H1 (cell line): ENCODE measurements around the gene DCAF15. TPM values are rescaled to one million over a fixed set of nuclear protein-coding genes. Genes with fewer than 3 reads are reported as not detected.

Experiments used
- BRCA1 ChIP-seq: IDR thresholded peaks from 2 replicates; pipeline ENCODE4 v1.6.1; 2012; ENCODE audit warnings: low read depth, low read length, improper control_type of control experiment
- CEBPB ChIP-seq: IDR thresholded peaks from 2 replicates; pipeline ENCODE4 v1.6.1; 2012; ENCODE audit warnings: low read depth, low read length
- EP300 ChIP-seq, 2 experiments: IDR thresholded peaks; 1 replicate in 1 of 2; 2 replicates in 1 of 2; pipeline ENCODE4 v1.6.1; 2011 to 2012; ENCODE audit warnings: low read depth in 2 of 2, low read length in 2 of 2, mild to moderate bottlenecking in 2 of 2, borderline replicate concordance in 1 of 2, inconsistent platforms in 1 of 2, moderate library complexity in 1 of 2
- GTF2F1 ChIP-seq: IDR thresholded peaks from 2 replicates; pipeline ENCODE4 v1.6.1; 2012; ENCODE audit warnings: low read depth, low read length, improper control_type of control experiment, borderline replicate concordance
- JUN ChIP-seq: IDR thresholded peaks from 2 replicates; pipeline ENCODE4 v1.6.1; 2011; ENCODE audit warnings: low read depth, mild to moderate bottlenecking, improper control_type of control experiment, low read length
- MAFK ChIP-seq: IDR thresholded peaks from 2 replicates; pipeline ENCODE4 v1.6.1; 2012; ENCODE audit warnings: low read depth, mild to moderate bottlenecking, improper control_type of control experiment, low read length
- SIX5 ChIP-seq: IDR thresholded peaks from 2 replicates; pipeline ENCODE4 v1.6.1; 2011; ENCODE audit warnings: mild to moderate bottlenecking, low read depth, low read length
- SRF ChIP-seq: IDR thresholded peaks from 2 replicates; pipeline ENCODE4 v1.6.1; 2011; ENCODE audit warnings: mild to moderate bottlenecking, low read depth, low read length, moderate library complexity
- TAF1 ChIP-seq: IDR thresholded peaks from 2 replicates; pipeline ENCODE4 v1.6.1; 2011; ENCODE audit warnings: mild to moderate bottlenecking, low read depth, low read length
- polyA plus RNA-seq, 7 experiments: library from polyadenylated mRNA; depleted of rRNA in 3 of 7; stranded (reverse) in 5 of 7; unstranded in 2 of 7; fragments of >200 nt in 5 of 7; fragments of 200-250 nt in 2 of 7; gene quantifications; 1 replicate in 5 of 7; 2 replicates in 1 of 7; 4 replicates in 1 of 7; pipeline versions ENCODE4 v1.2.1 to v1.2.3, GENCODE V29; 2011 to 2013; ENCODE audit warnings: missing spikeins in 2 of 7, mixed read lengths in 2 of 7
- total RNA-seq: library from RNA; stranded (reverse); fragmentation: NEBNext Ultra II Directional; extraction: Animal tissue kit (Norgen Biotek cat#: 25700); gene quantifications from 2 replicates; pipeline ENCODE4 v1.2.1, GENCODE V29; 2021

DCAF15 gene
- total and polyA plus RNA-seq, 2 of the 8 experiments (the other 6 are each of a cell fraction or from before 2014, with no cell fraction given): 68.7 to 80.8 TPM

GRCh38 chr19:13908674-13909073 is 43.6 kb upstream of the DCAF15 start (continued):
- TF ChIP-seq MAFK (no peak), SIX5 (no peak), CEBPB (no peak), BRCA1 (no peak), JUN (no peak), EP300 (IDR thresholded peaks at IDR 0.05; ENCODE audit: borderline replicate concordance in 1 of 2, low read depth in 2 of 2, low read length in 2 of 2) (no peak), TAF1 (no peak), GTF2F1 (no peak), SRF (no peak)
